Activated naive CD4-positive, alpha-beta T cell treated with anti-CD3 and anti-CD28 coated beads, Interleukin-2, amount 10 ng/mL, durations not matched to agents 7 days and 5 days (primary cell): ENCODE data around the gene TENT4A.

ENCODE experiments used
- CTCF ChIA-PET: fragments of 350-600 bp; sonication (Branson Sonifier 250); formaldehyde crosslinking; loops from one replicate; lab custom pipeline; 2021; ENCODE audit warnings: antibody characterized with exemption; lab: Charles Lee
- DNase-seq: peaks from one replicate; pipeline ENCODE4 v3.0.0-alpha.2; 2020
- H3K27ac Mint-ChIP-seq: one replicate; pipeline ENCODE4 v1.8.0; 2021; ENCODE audit warnings: mild to moderate bottlenecking, moderate library complexity, mixed read lengths
- H3K27me3 Mint-ChIP-seq: one replicate; pipeline ENCODE4 v1.8.0; 2021; ENCODE audit warnings: mild to moderate bottlenecking, mixed read lengths
- H3K36me3 Mint-ChIP-seq: one replicate; pipeline ENCODE4 v1.8.0; 2021; ENCODE audit warnings: mixed read lengths
- H3K4me1 Mint-ChIP-seq: one replicate; pipeline ENCODE4 v1.8.0; 2021; ENCODE audit warnings: mixed read lengths
- H3K4me3 Mint-ChIP-seq: one replicate; pipeline ENCODE4 v1.8.0; 2021; ENCODE audit warnings: mild to moderate bottlenecking, moderate library complexity, mixed read lengths
- H3K9me3 Mint-ChIP-seq: one replicate; pipeline ENCODE4 v1.8.0; 2021; ENCODE audit warnings: mixed read lengths

The TENT4A gene

DNA sequence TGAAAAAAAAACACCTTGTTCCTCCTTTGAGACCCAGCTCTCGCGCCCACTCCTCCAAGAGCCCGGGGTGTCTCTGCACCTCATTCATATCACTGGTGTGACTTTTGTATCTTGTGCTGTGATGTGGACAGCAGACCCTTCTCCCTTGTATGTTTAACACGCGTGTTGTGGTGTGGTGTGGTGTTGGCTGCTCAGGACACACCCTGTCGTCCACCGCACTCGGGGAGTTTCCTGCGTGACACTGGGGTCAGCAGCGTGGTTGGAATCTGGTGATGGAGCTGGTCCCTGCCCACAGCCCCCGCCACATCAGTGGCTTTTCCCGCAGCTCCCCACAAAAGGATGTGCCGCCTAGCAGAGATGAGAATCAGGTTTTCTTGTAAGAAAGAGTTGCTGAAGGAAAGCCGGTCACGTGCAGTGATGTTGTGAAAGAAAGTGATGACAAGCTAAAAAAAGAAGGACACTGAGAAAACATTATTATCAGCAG is 61.5 kb downstream of the TENT4A start:
- peaks cover 70% of the 10 kb centered on the region for H3K27me3 Mint-ChIP-seq

DNA sequence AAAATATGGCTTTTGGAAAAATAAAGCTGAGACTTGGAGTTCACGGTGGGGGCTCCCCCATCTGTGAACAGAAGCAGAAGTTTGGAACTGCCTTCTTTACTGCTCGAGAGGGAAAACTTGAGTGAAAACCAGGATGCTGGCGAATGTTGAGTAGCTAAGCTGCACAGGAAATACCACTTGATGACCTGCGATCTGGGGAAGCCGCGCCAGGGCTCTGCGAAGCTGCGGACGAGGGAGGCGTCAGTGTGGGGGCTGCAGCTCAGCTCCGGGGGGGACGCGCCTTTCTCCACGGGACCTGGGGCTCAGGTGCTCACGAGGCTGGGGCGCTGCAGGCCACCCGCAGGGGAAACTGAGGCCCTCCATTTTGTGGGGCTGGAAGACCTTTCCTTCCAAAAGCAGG is 62.3 kb downstream of the TENT4A start:
- peaks cover 11% of the 10 kb centered on the region for H3K4me1 Mint-ChIP-seq
- CTCF ChIA-PET = interaction anchor here (1.3 kb wide), 1 partner anchor 9 kb away, joined by 3 read pairs; no protein-coding TSS in a partner anchor
- no peak for DNase-seq
- peaks cover 67% of the 10 kb centered on the region for H3K27me3 Mint-ChIP-seq
- no peak overlapping the region for H3K4me3 Mint-ChIP-seq
- no peak overlapping the region for H3K27ac Mint-ChIP-seq
- no peaks in the 10 kb centered on the region for H3K9me3 Mint-ChIP-seq
- no peaks in the 10 kb centered on the region for H3K36me3 Mint-ChIP-seq

More for the DNA sequence above, 61.5 kb downstream of the TENT4A start:
- H3K4me3 Mint-ChIP-seq = no peak overlapping the region
- no peaks in the 10 kb centered on the region for H3K9me3 Mint-ChIP-seq
- DNase-seq = no peak
- peaks cover 11% of the 10 kb centered on the region for H3K4me1 Mint-ChIP-seq
- H3K36me3 Mint-ChIP-seq = no peaks in the 10 kb centered on the region
- H3K27ac Mint-ChIP-seq = peak overlapping the region; percentile 17
- CTCF ChIA-PET = interaction anchor here (0.6 kb wide), 1 partner anchor 107 kb away, joined by 3 read pairs; no protein-coding TSS in a partner anchor

GRCh38 chr5:6780802-6781391 is 67.7 kb downstream of the TENT4A start:
- peak; percentile 54 for DNase-seq
- H3K4me1 Mint-ChIP-seq = peaks cover 3% of the 10 kb centered on the region
- H3K27me3 Mint-ChIP-seq = peaks cover 30% of the 10 kb centered on the region
- CTCF ChIA-PET = interaction anchor here (1.0 to 2.1 kb wide), 2 partner anchors 11 to 15 kb away, joined by 4 read pairs; no protein-coding TSS in a partner anchor
- no peak overlapping the region for H3K27ac Mint-ChIP-seq
- H3K36me3 Mint-ChIP-seq = no peaks in the 10 kb centered on the region
- no peak overlapping the region for H3K4me3 Mint-ChIP-seq
- no peaks in the 10 kb centered on the region for H3K9me3 Mint-ChIP-seq

GRCh38 chr5:6781716-6782115 is 68.5 kb downstream of the TENT4A start:
- H3K4me3 Mint-ChIP-seq = no peak overlapping the region
- no peak for DNase-seq
- CTCF ChIA-PET = interaction anchor here (0.6 to 2.1 kb wide), 2 partner anchors 12 to 47 kb away, joined by 4 to 7 read pairs; no protein-coding TSS in a partner anchor
- no peaks in the 10 kb centered on the region for H3K9me3 Mint-ChIP-seq
- no peak overlapping the region for H3K27ac Mint-ChIP-seq
- H3K27me3 Mint-ChIP-seq = peaks cover 25% of the 10 kb centered on the region
- peaks cover 3% of the 10 kb centered on the region for H3K4me1 Mint-ChIP-seq
- no peaks in the 10 kb centered on the region for H3K36me3 Mint-ChIP-seq

- Mint-ChIP-seq H3K9me3 (no peaks in the 10 kb centered on the region), H3K4me1 (peaks cover 3% of the 10 kb centered on the region), H3K27me3 (peaks cover 9% of the 10 kb centered on the region), H3K27ac (no peak overlapping the region), H3K4me3 (no peak overlapping the region), H3K36me3 (no peaks in the 10 kb centered on the region)
- no peak for DNase-seq
- CTCF ChIA-PET = interaction anchor here (1.2 kb wide), 1 partner anchor 8 kb away, joined by 3 read pairs; no protein-coding TSS in a partner anchor
Observed at GRCh38 chr5:6783787-6784186, 70.6 kb downstream of the TENT4A start.

GRCh38 chr5:6784481-6784880 is 71.2 kb downstream of the TENT4A start:
- CTCF ChIA-PET = interaction anchor here (1.2 kb wide), 1 partner anchor 9 kb away, joined by 3 read pairs; no protein-coding TSS in a partner anchor
- peaks cover 10% of the 10 kb centered on the region for H3K27me3 Mint-ChIP-seq
- H3K4me1 Mint-ChIP-seq = peaks cover 3% of the 10 kb centered on the region
- H3K9me3 Mint-ChIP-seq = no peaks in the 10 kb centered on the region
- no peaks in the 10 kb centered on the region for H3K36me3 Mint-ChIP-seq
- no peak overlapping the region for H3K4me3 Mint-ChIP-seq
- no peak for DNase-seq
- no peak overlapping the region for H3K27ac Mint-ChIP-seq

GRCh38 chr5:6785161-6785860 is 72.1 kb downstream of the TENT4A start:
- no peak for DNase-seq
- CTCF ChIA-PET = no interaction called here
- Mint-ChIP-seq H3K36me3 (no peaks in the 10 kb centered on the region), H3K27me3 (peaks cover 13% of the 10 kb centered on the region), H3K27ac (no peak overlapping the region), H3K4me1 (peaks cover 3% of the 10 kb centered on the region), H3K9me3 (no peaks in the 10 kb centered on the region), H3K4me3 (no peak overlapping the region)

GRCh38 chr5:6785861-6786180 is 72.6 kb downstream of the TENT4A start:
- CTCF ChIA-PET = no interaction called here
- H3K27ac Mint-ChIP-seq = no peak overlapping the region
- H3K4me3 Mint-ChIP-seq = no peak overlapping the region
- H3K9me3 Mint-ChIP-seq = no peaks in the 10 kb centered on the region
- no peaks in the 10 kb centered on the region for H3K36me3 Mint-ChIP-seq
- peaks cover 3% of the 10 kb centered on the region for H3K4me1 Mint-ChIP-seq
- peaks cover 17% of the 10 kb centered on the region for H3K27me3 Mint-ChIP-seq
- no peak for DNase-seq

- CTCF ChIA-PET = no interaction called here
- Mint-ChIP-seq H3K27me3 (peaks cover 29% of the 10 kb centered on the region), H3K4me1 (peaks cover 3% of the 10 kb centered on the region)
Observed at GRCh38 chr5:6786786-6787495, 73.7 kb downstream of the TENT4A start.

DNA sequence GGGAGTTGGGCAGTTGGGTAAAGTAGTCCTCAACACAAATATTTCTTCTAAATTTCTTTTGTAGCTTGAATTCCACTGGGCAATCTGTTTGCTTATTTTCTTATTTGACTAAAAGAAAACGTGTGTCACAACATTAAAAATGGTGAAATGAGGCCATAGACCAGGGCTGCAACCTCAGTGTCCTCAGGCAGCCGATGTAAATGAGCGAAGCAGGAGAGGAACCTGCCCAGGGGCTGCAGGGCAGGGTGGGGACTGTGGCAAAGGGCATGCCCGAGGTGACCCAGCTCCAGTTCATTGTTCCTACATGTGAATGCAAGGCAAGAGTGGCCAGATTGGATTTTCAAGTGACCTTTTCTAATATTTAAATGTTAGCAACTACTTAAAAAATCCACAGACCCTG is 74.7 kb downstream of the TENT4A start:
- Mint-ChIP-seq H3K4me3 (no peak overlapping the region), H3K9me3 (no peaks in the 10 kb centered on the region), H3K36me3 (no peaks in the 10 kb centered on the region), H3K27me3 (peaks cover 36% of the 10 kb centered on the region), H3K27ac (no peak overlapping the region), H3K4me1 (peaks cover 3% of the 10 kb centered on the region)
- no peak for DNase-seq
- CTCF ChIA-PET = no interaction called here

More at GRCh38 chr5:6786786-6787495, 73.7 kb downstream of the TENT4A start:
- Mint-ChIP-seq H3K36me3 (no peaks in the 10 kb centered on the region), H3K4me3 (no peak overlapping the region), H3K9me3 (no peaks in the 10 kb centered on the region), H3K27ac (no peak overlapping the region)
- DNase-seq = no peak

- CTCF ChIA-PET = no interaction called here
- Mint-ChIP-seq H3K4me3 (no peak overlapping the region), H3K9me3 (no peaks in the 10 kb centered on the region), H3K27me3 (peaks cover 40% of the 10 kb centered on the region), H3K36me3 (no peaks in the 10 kb centered on the region), H3K27ac (no peak overlapping the region), H3K4me1 (peaks cover 8% of the 10 kb centered on the region)
- DNase-seq = no peak
Observed at GRCh38 chr5:6788439-6788838, 75.2 kb downstream of the TENT4A start.

GRCh38 chr5:6788956-6789649 is 75.9 kb downstream of the TENT4A start:
- Mint-ChIP-seq H3K4me1 (peaks cover 9% of the 10 kb centered on the region), H3K36me3 (no peaks in the 10 kb centered on the region), H3K27me3 (peaks cover 40% of the 10 kb centered on the region), H3K4me3 (no peak overlapping the region), H3K27ac (no peak overlapping the region), H3K9me3 (no peaks in the 10 kb centered on the region)
- DNase-seq = no peak
- CTCF ChIA-PET = interaction anchor here (1.4 kb wide), 1 partner anchor 32 kb away, joined by 3 read pairs; no protein-coding TSS in a partner anchor

DNA sequence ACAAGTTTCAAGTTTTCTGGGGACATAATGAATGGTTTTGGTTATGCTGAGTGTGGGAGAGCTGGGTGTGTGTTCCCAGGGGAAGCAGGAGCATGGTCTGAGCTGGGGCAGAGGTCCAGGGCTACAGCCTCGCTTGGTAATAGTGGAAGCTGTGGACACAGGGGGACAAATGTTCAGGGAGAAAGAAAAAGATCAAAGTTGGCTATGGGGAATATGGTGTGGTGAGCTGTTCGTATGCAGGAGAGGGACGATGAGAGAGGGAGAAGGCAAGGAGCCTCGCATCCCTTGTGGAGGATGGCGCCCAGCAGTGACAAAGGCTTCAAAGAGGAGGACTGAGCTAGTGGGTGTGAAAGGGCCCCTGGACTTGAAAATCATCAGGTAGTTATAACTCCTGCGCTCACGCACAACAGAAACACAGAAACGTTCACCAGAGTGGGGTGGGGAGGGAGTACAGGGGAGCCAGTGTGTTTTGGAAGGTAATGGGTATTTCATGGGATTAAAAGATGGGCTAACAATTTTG is 77.2 kb downstream of the TENT4A start:
- peaks cover 37% of the 10 kb centered on the region for H3K27me3 Mint-ChIP-seq
- no peak overlapping the region for H3K27ac Mint-ChIP-seq
- H3K4me1 Mint-ChIP-seq = peaks cover 9% of the 10 kb centered on the region
- CTCF ChIA-PET = interaction anchor here (0.8 to 1.7 kb wide), 3 partner anchors 9 to 30 kb away, joined by 3 read pairs; no protein-coding TSS in a partner anchor
- H3K4me3 Mint-ChIP-seq = no peak overlapping the region
- no peaks in the 10 kb centered on the region for H3K36me3 Mint-ChIP-seq
- DNase-seq = no peak
- no peaks in the 10 kb centered on the region for H3K9me3 Mint-ChIP-seq
